Esophagus muscularis mucosa (tissue), 4 donors: ENCODE results near the gene SLC10A7.

Experiments
- CTCF ChIP-seq, 3 experiments: fragments of 200-600 bp in 2 of 3; fragments of 450-650 bp in 1 of 3; sonication (generic) in 2 of 3; IDR thresholded peaks; one replicate each; pipeline ENCODE4 v1.5.1; 2017 to 2019; ENCODE audit warnings: antibody characterized with exemption in 3 of 3, mild to moderate bottlenecking in 2 of 3, moderate library complexity in 1 of 3
- EP300 ChIP-seq: sonication (generic); formaldehyde crosslinking; IDR thresholded peaks from one replicate; pipeline ENCODE4 v1.6.1; 2017; ENCODE audit warnings: antibody characterized with exemption
- POLR2AphosphoS5 ChIP-seq, 2 donors: sonication (generic); formaldehyde crosslinking; IDR thresholded peaks; one replicate each; pipeline ENCODE4 v1.6.1; 2017; ENCODE audit warnings: antibody characterized with exemption in 2 of 2

GRCh38 chr4:146327859-146328650 lies 193.7 kb downstream of the SLC10A7 start:
- TF ChIP-seq CTCF (IDR thresholded peaks at IDR 0.05) = no peak
- TF ChIP-seq POLR2AphosphoS5 (IDR thresholded peaks at IDR 0.05) = no peak
- no peak for TF ChIP-seq EP300
